A549 treated with AZD2906 at 1 μM for 4 hours (cell line): ENCODE results near the gene TULP3. TPM values are rescaled to one million over a fixed set of nuclear protein-coding genes. Genes with fewer than 3 reads are reported as not detected.

Source experiments
- total RNA-seq: library from RNA; stranded (reverse); fragments of 200-300 nt; extraction: Qiagen RNA extraction; gene quantifications from 5 replicates; pipeline ENCODE4 v1.2.3, GENCODE V29; 2022

The TULP3 gene
- total RNA-seq = 15.6 to 21.1 TPM (median 18.8 TPM) in 5 replicates

GRCh38 chr12:2890388-2891239, at the start of gene TULP3:
TSS of gene TULP3 (plus strand) at chr12:2890891. CDS start at chr12:2890948, 57 bp downstream.

GRCh38 chr12:2857021-2857431, 33.7 kb upstream of the TULP3 start, which contains the start of gene TEX52:
TSS of gene TEX52 (minus strand) at chr12:2857039. CDS start at chr12:2857026, 13 bp downstream.

GRCh38 chr12:2877047-2877952, 13.4 kb upstream of the TULP3 start, which contains the start of the genes FOXM1 and RHNO1:
TSS of gene FOXM1 (minus strand) at chr12:2877174. CDS start at chr12:2874478, 2,696 bp downstream.
TSS of gene RHNO1 (plus strand) at chr12:2877223. CDS start at chr12:2885367, 8,144 bp downstream.

GRCh38 chr12:2959192-2959504, 68.5 kb downstream of the TULP3 start, which contains the start of gene TEAD4:
TSS of gene TEAD4 (plus strand) at chr12:2959397.

Other genes with a start within 250 kb of the TULP3 start
- gene FKBP4, start 95.9 kb upstream of the TULP3 start, total RNA-seq = 82.8 to 96.3 TPM (median 94.7 TPM) in 5 replicates
- 11.1 to 16.1 TPM (median 14.9 TPM) in 5 replicates for gene ITFG2, start 78.2 kb upstream of the TULP3 start, total RNA-seq
- not detected in 5 replicates for gene NRIP2, start 55.9 kb upstream of the TULP3 start, total RNA-seq
- gene TEX52, start 33.9 kb upstream of the TULP3 start, total RNA-seq = not detected in 5 replicates
- gene FOXM1, start 13.7 kb upstream of the TULP3 start, total RNA-seq = 86.1 to 93.2 TPM (median 90.9 TPM) in 5 replicates
- gene RHNO1, start 13.7 kb upstream of the TULP3 start, total RNA-seq = 44.2 to 47.0 TPM (median 46.3 TPM) in 5 replicates
- gene TEAD4, start 68.5 kb downstream of the TULP3 start, total RNA-seq = 40.6 to 50.6 TPM (median 48.4 TPM) in 5 replicates
- 42.3 to 58.5 TPM (median 53.0 TPM) in 5 replicates for gene TSPAN9, start 186.5 kb downstream of the TULP3 start, total RNA-seq